HG03066 (cell line): ENCODE measurements around the gene TUBGCP6.

Experiments used
- ATAC-seq: cut with Tn5 transposase; IDR thresholded peaks from one replicate; pipeline ENCODE4 v1.9.1; 2021; ENCODE audit warnings: low read depth; ENCODE audit not compliant: unreplicated experiment

The TUBGCP6 gene

GRCh38 chr22:50201191-50202129 is 43.4 kb downstream of the TUBGCP6 start:
- peak; percentile 17 for ATAC-seq

- peak; percentile 69 for ATAC-seq
Observed at GRCh38 chr22:50200461-50201190, 44.2 kb downstream of the TUBGCP6 start, which contains the start of gene SELENOO. TSS of gene SELENOO (plus strand) at chr22:50201011. CDS start at chr22:50201037, 26 bp downstream.

GRCh38 chr22:50199829-50200460 is 44.9 kb downstream of the TUBGCP6 start:
- ATAC-seq: no peak

- no peak for ATAC-seq
Observed at GRCh38 chr22:50199251-50199721, 45.5 kb downstream of the TUBGCP6 start.

- no peak for ATAC-seq
Observed at GRCh38 chr22:50198624-50199017, 46.2 kb downstream of the TUBGCP6 start.

GRCh38 chr22:50197856-50198623 is 46.8 kb downstream of the TUBGCP6 start:
- ATAC-seq: no peak

GRCh38 chr22:50197000-50197800 is 47.6 kb downstream of the TUBGCP6 start:
- ATAC-seq: no peak

- no peak for ATAC-seq
Observed at GRCh38 chr22:50196256-50196655, 48.6 kb downstream of the TUBGCP6 start.

GRCh38 chr22:50194037-50194805 is 50.6 kb downstream of the TUBGCP6 start:
- ATAC-seq: no peak

GRCh38 chr22:50193621-50194020 is 51.2 kb downstream of the TUBGCP6 start:
- no peak for ATAC-seq

GRCh38 chr22:50192436-50193204 is 52.2 kb downstream of the TUBGCP6 start:
- ATAC-seq: no peak

- ATAC-seq: no peak
Observed at GRCh38 chr22:50190941-50191741, 53.7 kb downstream of the TUBGCP6 start.

- ATAC-seq: no peak
Observed at GRCh38 chr22:50190182-50190940, 54.5 kb downstream of the TUBGCP6 start.

GRCh38 chr22:50189849-50190181 is 55.0 kb downstream of the TUBGCP6 start:
- ATAC-seq: no peak

GRCh38 chr22:50189184-50189848 is 55.5 kb downstream of the TUBGCP6 start:
- ATAC-seq: no peak

- ATAC-seq: no peak
Observed at GRCh38 chr22:50188356-50188755, 56.5 kb downstream of the TUBGCP6 start.
